Effector memory CD8-positive, alpha-beta T cell (primary cell): ENCODE measurements around the gene ETFB.

ENCODE experiments used
- ATAC-seq: fragments of 150-1000 bp; cut with Tn5 transposase; replicated peaks from 2 replicates; pipeline ENCODE4 v1.10.0; 2021; ENCODE audit warnings: mild to moderate bottlenecking, moderate library complexity
- DNase-seq, 3 experiments: peaks; one replicate each; pipeline ENCODE4 v3.0.0; 2021
- H3K27ac Mint-ChIP-seq, 2 donors: one replicate each; pipeline ENCODE4 v1.8.0; 2022; ENCODE audit warnings: mild to moderate bottlenecking in 2 of 2, mixed read lengths in 2 of 2, moderate library complexity in 2 of 2
- H3K27me3 Mint-ChIP-seq, 2 donors: one replicate each; pipeline ENCODE4 v1.8.0; 2022; ENCODE audit warnings: mixed read lengths in 2 of 2
- H3K36me3 Mint-ChIP-seq: one replicate; pipeline ENCODE4 v1.8.0; 2022; ENCODE audit warnings: mild to moderate bottlenecking, moderate library complexity, mixed read lengths; ENCODE audit not compliant: insufficient read depth
- H3K4me1 Mint-ChIP-seq, 2 donors: one replicate each; pipeline ENCODE4 v1.8.0; 2022; ENCODE audit warnings: low read depth in 2 of 2, mixed read lengths in 2 of 2
- H3K4me3 Mint-ChIP-seq, 2 donors: one replicate each; pipeline ENCODE4 v1.8.0; 2022; ENCODE audit warnings: mild to moderate bottlenecking in 2 of 2, mixed read lengths in 2 of 2, moderate library complexity in 2 of 2
- H3K9me3 Mint-ChIP-seq, 2 donors: one replicate each; pipeline ENCODE4 v1.8.0; 2022; ENCODE audit warnings: mixed read lengths in 2 of 2

ETFB gene

GRCh38 chr19:51296336-51297093, 69.7 kb downstream of the ETFB start:
- no peaks in the 10 kb centered on the region for H3K4me1 Mint-ChIP-seq
- H3K36me3 Mint-ChIP-seq, result peaks cover 7% of the 10 kb centered on the region
- peak overlapping the region in 1 of 2 donors; percentile 82 for H3K27ac Mint-ChIP-seq
- H3K9me3 Mint-ChIP-seq, result no peaks in the 10 kb centered on the region
- no peak overlapping the region for H3K4me3 Mint-ChIP-seq
- ATAC-seq (no peak), DNase-seq (no peak)
- H3K27me3 Mint-ChIP-seq, result peaks cover 43 to 93% of the 10 kb centered on the region in 2 donors

GRCh38 chr19:51295382-51296126, 70.6 kb downstream of the ETFB start:
- no peak for ATAC-seq
- no peak overlapping the region for H3K27ac Mint-ChIP-seq
- H3K9me3 Mint-ChIP-seq, result no peaks in the 10 kb centered on the region
- peaks cover 43 to 92% of the 10 kb centered on the region in 2 donors for H3K27me3 Mint-ChIP-seq
- peaks cover 7% of the 10 kb centered on the region for H3K36me3 Mint-ChIP-seq
- H3K4me3 Mint-ChIP-seq, result no peak overlapping the region
- H3K4me1 Mint-ChIP-seq, result no peaks in the 10 kb centered on the region
- DNase-seq, result no peak
